Mucosa of descending colon (tissue), 3 donors: Measurements from ENCODE around the gene LOXHD1. TPM values are rescaled to one million over a fixed set of nuclear protein-coding genes. Genes with fewer than 3 reads are reported as not detected.

Experiments
- ATAC-seq: fragments of 200-7000 bp; cut with Tn5 transposase; one replicate; pipeline ENCODE4 v1.9.1; 2020; ENCODE audit warnings: mild to moderate bottlenecking, moderate library complexity
- DNase-seq, 3 donors: peaks; one replicate each; pipeline ENCODE4 v3.0.0-alpha.2; 2020
- H3K36me3 ChIP-seq: fragments of 200-600 bp; one replicate; pipeline ENCODE4 v1.8.0; 2021; ENCODE audit warnings: low read depth, mild to moderate bottlenecking
- H3K4me1 ChIP-seq: fragments of 200-600 bp; one replicate; pipeline ENCODE4 v1.8.0; 2021; ENCODE audit warnings: low read depth, mild to moderate bottlenecking
- H3K4me3 ChIP-seq: fragments of 200-600 bp; one replicate; pipeline ENCODE4 v1.8.0; 2021; ENCODE audit warnings: mild to moderate bottlenecking
- H3K9me3 ChIP-seq: fragments of 200-600 bp; one replicate; pipeline ENCODE4 v1.8.0; 2021; ENCODE audit warnings: mild to moderate bottlenecking
- CTCF ChIP-seq: fragments of 200-600 bp; IDR thresholded peaks from one replicate; pipeline ENCODE4 v1.8.0; 2022; ENCODE audit warnings: antibody characterized with exemption, mild to moderate bottlenecking
- intact Hi-C, 2 donors: fragments of 100-400 bp; cut with DNase I in 1 of 2; cut with micrococcal nuclease in 1 of 2; formaldehyde crosslinking; loops; one replicate each; pipeline versions ENCODE4 v1.11.0 to v1.11.1; 2022; cut with DNase I, micrococcal nuclease
- total RNA-seq, 3 donors: library from RNA; stranded (reverse); fragmentation: NEBNext Ultra II Directional in 2 of 3; extraction: Animal tissue kit (Norgen Biotek cat#: 25700) in 2 of 3; gene quantifications; one replicate each; pipeline versions ENCODE4 v1.2.1 to v1.2.4, GENCODE V29; 2021 to 2023
- donor health status: DM: no; HTN: no; CAD: no; lungs with moderate emphysema.
- donor health status: DM: no; HTN: no; CAD: no.
- donor health status: DM: no; HTN: yes; CAD: no.

The LOXHD1 gene
- total RNA-seq, 3 donors from 2014 or later: 0.06 TPM; not detected in 2

DNA sequence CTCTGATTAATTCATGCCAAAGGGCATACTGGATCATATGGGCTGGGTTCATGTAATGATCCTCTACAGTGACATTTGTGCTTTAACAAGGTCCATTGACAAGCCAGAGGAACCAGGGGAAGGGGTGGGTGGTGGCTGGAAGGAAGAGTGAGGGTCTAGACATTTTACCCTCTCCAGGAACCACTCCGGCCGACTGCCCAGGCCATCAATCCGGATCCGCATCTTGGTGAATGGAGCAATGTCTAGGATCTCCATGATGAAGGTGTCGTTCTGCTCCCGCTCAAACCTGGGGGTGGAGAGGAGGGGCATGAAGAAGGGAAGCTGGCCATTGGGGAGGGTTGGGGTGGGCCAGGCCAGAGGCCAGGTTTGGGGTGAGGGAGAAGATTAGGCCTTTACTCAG is 147.5 kb downstream of the LOXHD1 start:
- TF ChIP-seq CTCF: no peak
- DNase-seq: no peak
- Histone ChIP-seq H3K9me3 (no peaks in the 10 kb centered on the region), H3K36me3 (no peaks in the 10 kb centered on the region), H3K4me1 (no peaks in the 10 kb centered on the region), H3K4me3 (no peak overlapping the region)
- intact Hi-C loops: no loop called here
- no peak for ATAC-seq

- no peaks in the 10 kb centered on the region for H3K4me1 ChIP-seq
- no peak for ATAC-seq
- H3K9me3 ChIP-seq: no peaks in the 10 kb centered on the region
- intact Hi-C loops: no loop called here
- H3K36me3 ChIP-seq: no peaks in the 10 kb centered on the region
- no peak for TF ChIP-seq CTCF
- H3K4me3 ChIP-seq: no peak overlapping the region
- no peak for DNase-seq
These were observed 149.9 kb downstream of the LOXHD1 start for GRCh38 chr18:46506974-46507586.

GRCh38 chr18:46502444-46502843 is 154.6 kb downstream of the LOXHD1 start:
- H3K4me3 ChIP-seq: no peak overlapping the region
- H3K36me3 ChIP-seq: no peaks in the 10 kb centered on the region
- DNase-seq (no peak), ATAC-seq (no peak)
- no peaks in the 10 kb centered on the region for H3K4me1 ChIP-seq
- H3K9me3 ChIP-seq: no peaks in the 10 kb centered on the region
- TF ChIP-seq CTCF: no peak
- intact Hi-C loops: no loop called here

GRCh38 chr18:46497129-46497528 is 159.9 kb downstream of the LOXHD1 start:
- TF ChIP-seq CTCF: no peak
- no peaks in the 10 kb centered on the region for H3K4me1 ChIP-seq
- H3K9me3 ChIP-seq: no peaks in the 10 kb centered on the region
- no peak overlapping the region for H3K4me3 ChIP-seq
- ATAC-seq (no peak), DNase-seq (peak in 2 of 3 donors; percentile 37 to 54)
- intact Hi-C loops: no loop called here
- no peaks in the 10 kb centered on the region for H3K36me3 ChIP-seq

DNA sequence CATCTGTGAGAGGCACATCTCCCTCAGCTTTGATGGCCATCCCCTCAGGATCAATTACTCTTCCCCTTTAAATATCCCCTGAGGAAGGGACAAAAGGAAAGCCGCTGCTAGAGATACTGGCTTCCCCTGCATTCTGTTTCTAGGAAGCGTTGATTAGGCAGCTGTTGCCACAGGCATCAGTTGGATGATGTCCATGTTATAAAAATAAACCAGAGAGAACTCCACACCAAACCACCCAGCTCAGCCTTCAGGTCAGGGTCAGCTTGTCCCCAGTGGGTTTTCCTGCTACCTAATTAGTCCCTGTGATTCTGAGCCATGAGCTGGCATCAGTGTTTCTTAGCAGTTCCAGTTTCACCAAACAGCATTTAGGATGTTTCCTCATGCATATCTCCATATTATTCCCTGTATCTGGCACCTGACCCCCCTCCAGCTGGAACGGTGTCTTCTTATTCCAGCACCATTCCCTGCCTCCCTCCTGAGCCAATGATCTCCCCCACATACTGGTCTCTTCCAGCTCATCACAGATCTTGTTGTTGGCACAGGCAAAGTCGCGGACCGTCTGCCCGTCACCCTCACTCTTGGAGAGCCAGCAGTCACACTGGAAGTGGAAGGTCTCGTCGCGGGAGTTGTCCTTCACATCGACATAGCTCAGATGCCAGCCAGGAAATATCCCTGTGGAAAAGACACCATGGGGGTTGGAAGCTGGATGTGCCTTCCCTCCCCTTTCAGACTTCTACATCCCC is 168.4 kb downstream of the LOXHD1 start:
- H3K4me1 ChIP-seq: no peaks in the 10 kb centered on the region
- no peak overlapping the region for H3K4me3 ChIP-seq
- no peaks in the 10 kb centered on the region for H3K36me3 ChIP-seq
- H3K9me3 ChIP-seq: no peaks in the 10 kb centered on the region
- intact Hi-C loops: loop anchor here in 1 of 2 donors (10.0 kb wide), 1 partner anchor 214 kb away; no protein-coding TSS in a partner anchor
- no peak for TF ChIP-seq CTCF
- DNase-seq (no peak), ATAC-seq (no peak)
